ENCODE results near the gene PDE1C. TPM values are rescaled to one million over a fixed set of nuclear protein-coding genes. Genes with fewer than 3 reads are reported as not detected.

PDE1C gene
- total and polyA plus RNA-seq, 2 donors (not counting 1 experiment from before 2014, with no cell fraction given), result 16.6 to 27.6 TPM

- H3K4me3 ChIP-seq (replicated peaks in 1 of 4; ENCODE audit: control extremely low read depth in 1 of 4, insufficient read depth in 1 of 4, low read depth in 3 of 4, low read length in 4 of 4), result no peak overlapping the region
- no peaks in the 10 kb centered on the region for H3K9me3 ChIP-seq (ENCODE audit: control insufficient read depth, insufficient read depth, low read depth, low read length)
- peaks cover 5% of the 10 kb centered on the region for H3K4me1 ChIP-seq (ENCODE audit: control insufficient read depth, extremely low read depth, insufficient read depth, low read length)
- no peak overlapping the region for H2AFZ ChIP-seq (ENCODE audit: low read length)
- no peak overlapping the region for H3K4me2 ChIP-seq (ENCODE audit: extremely low read depth, insufficient read depth, low read length)
- no peaks in the 10 kb centered on the region for H3K27me3 ChIP-seq (ENCODE audit: control insufficient read depth, insufficient read depth, low read length)
- H4K20me1 ChIP-seq (ENCODE audit: control insufficient read depth, extremely low read depth, insufficient read depth, low read length), result no peaks in the 10 kb centered on the region
- H3K36me3 ChIP-seq (ENCODE audit: control insufficient read depth, insufficient read depth, low read length), result no peaks in the 10 kb centered on the region
- H3K9ac ChIP-seq (ENCODE audit: insufficient read depth, low read length), result no peak overlapping the region
- no peaks in the 10 kb centered on the region for H3K79me2 ChIP-seq (ENCODE audit: control insufficient read depth, insufficient read depth, low read length)
- TF ChIP-seq CTCF (conservative IDR thresholded peaks at IDR 0.05 in 1 of 2, IDR thresholded peaks at IDR 0.05 in 1 of 2; ENCODE audit: low read depth in 1 of 2, low read length in 2 of 2) (no peak), EZH2 (IDR thresholded peaks at IDR 0.05; ENCODE audit: low read length, missing control alignments) (no peak)
- no peak for DNase-seq (ENCODE audit: low read depth in 2 of 2)
- no peak overlapping the region for H3K27ac ChIP-seq (ENCODE audit: insufficient read depth, low read length)
Observed at GRCh38 chr7:31955641-31956040, 114.6 kb downstream of the PDE1C start.

- Histone ChIP-seq H2AFZ (ENCODE audit: low read length) (no peak overlapping the region), H3K27ac (ENCODE audit: insufficient read depth, low read length) (no peak overlapping the region), H3K4me2 (ENCODE audit: extremely low read depth, insufficient read depth, low read length) (no peak overlapping the region), H4K20me1 (ENCODE audit: control insufficient read depth, extremely low read depth, insufficient read depth, low read length) (no peaks in the 10 kb centered on the region), H3K4me1 (ENCODE audit: control insufficient read depth, extremely low read depth, insufficient read depth, low read length) (peaks cover 5% of the 10 kb centered on the region), H3K9ac (ENCODE audit: insufficient read depth, low read length) (no peak overlapping the region), H3K36me3 (ENCODE audit: control insufficient read depth, insufficient read depth, low read length) (no peaks in the 10 kb centered on the region), H3K4me3 (replicated peaks in 1 of 4; ENCODE audit: control extremely low read depth in 1 of 4, insufficient read depth in 1 of 4, low read depth in 3 of 4, low read length in 4 of 4) (no peak overlapping the region), H3K9me3 (ENCODE audit: control insufficient read depth, insufficient read depth, low read depth, low read length) (no peaks in the 10 kb centered on the region), H3K27me3 (ENCODE audit: control insufficient read depth, insufficient read depth, low read length) (no peaks in the 10 kb centered on the region), H3K79me2 (ENCODE audit: control insufficient read depth, insufficient read depth, low read length) (no peaks in the 10 kb centered on the region)
- no peak for TF ChIP-seq CTCF (conservative IDR thresholded peaks at IDR 0.05 in 1 of 2, IDR thresholded peaks at IDR 0.05 in 1 of 2; ENCODE audit: low read depth in 1 of 2, low read length in 2 of 2)
- no peak for TF ChIP-seq EZH2 (IDR thresholded peaks at IDR 0.05; ENCODE audit: low read length, missing control alignments)
- peak in 1 of 2 donors; percentile 64 for DNase-seq (ENCODE audit: low read depth in 2 of 2)
Observed at GRCh38 chr7:31955021-31955420, 115.2 kb downstream of the PDE1C start.

GRCh38 chr7:31954500-31954899 is 115.7 kb downstream of the PDE1C start:
- Histone ChIP-seq H3K4me2 (ENCODE audit: extremely low read depth, insufficient read depth, low read length) (no peak overlapping the region), H3K36me3 (ENCODE audit: control insufficient read depth, insufficient read depth, low read length) (no peaks in the 10 kb centered on the region), H2AFZ (ENCODE audit: low read length) (no peak overlapping the region), H3K4me1 (ENCODE audit: control insufficient read depth, extremely low read depth, insufficient read depth, low read length) (peaks cover 5% of the 10 kb centered on the region), H3K27me3 (ENCODE audit: control insufficient read depth, insufficient read depth, low read length) (no peaks in the 10 kb centered on the region), H4K20me1 (ENCODE audit: control insufficient read depth, extremely low read depth, insufficient read depth, low read length) (no peaks in the 10 kb centered on the region), H3K9ac (ENCODE audit: insufficient read depth, low read length) (no peak overlapping the region), H3K27ac (ENCODE audit: insufficient read depth, low read length) (no peak overlapping the region), H3K4me3 (replicated peaks in 1 of 4; ENCODE audit: control extremely low read depth in 1 of 4, insufficient read depth in 1 of 4, low read depth in 3 of 4, low read length in 4 of 4) (no peak overlapping the region), H3K79me2 (ENCODE audit: control insufficient read depth, insufficient read depth, low read length) (no peaks in the 10 kb centered on the region), H3K9me3 (ENCODE audit: control insufficient read depth, insufficient read depth, low read depth, low read length) (no peaks in the 10 kb centered on the region)
- TF ChIP-seq CTCF (conservative IDR thresholded peaks at IDR 0.05 in 1 of 2, IDR thresholded peaks at IDR 0.05 in 1 of 2; ENCODE audit: low read depth in 1 of 2, low read length in 2 of 2) (no peak), EZH2 (IDR thresholded peaks at IDR 0.05; ENCODE audit: low read length, missing control alignments) (no peak)
- DNase-seq (ENCODE audit: low read depth in 2 of 2), result no peak
